HCT116 (cell line): ENCODE data around the gene GRIK4. TPM values are rescaled to one million over a fixed set of nuclear protein-coding genes. Genes with fewer than 3 reads are reported as not detected.

Experiments used
- ATAC-seq: fragments of 200-7000 bp; cut with Tn5 transposase; 2 replicates; pipeline ENCODE4 v1.9.1; 2020; ENCODE audit warnings: mild to moderate bottlenecking, moderate library complexity
- BruUV-seq: library from RNA; stranded (reverse); fragments of 400-500 nt; replicated peaks from 2 replicates; lab custom pipeline; 2021; lab: Mats Ljungman, UMichigan
- CTCF ChIA-PET: fragments of 300-600 bp; sonication (Branson Sonifier 250); formaldehyde crosslinking; loops from one replicate; lab custom pipeline; 2021; ENCODE audit warnings: antibody characterized with exemption; lab: Charles Lee
- POLR2A ChIA-PET: fragments of 300-600, 350-600 bp; sonication (Branson Sonifier 250); formaldehyde crosslinking; loops from one replicate; lab custom pipeline; 2021; ENCODE audit warnings: antibody characterized with exemption; lab: Charles Lee
- RAD21 ChIA-PET, 2 experiments: fragments of 300-600 bp; sonication (Branson Sonifier 250); formaldehyde crosslinking; loops; one replicate each; lab custom pipeline; 2023; ENCODE audit warnings: low total read pairs in 2 of 2; ENCODE audit not compliant: uncharacterized antibody in 2 of 2, unreplicated experiment in 2 of 2, low non-redundant PET in 1 of 2; lab: Charles Lee
- DNase-seq: peaks from one replicate; pipeline ENCODE4 v3.0.0-alpha.2; 2010; ENCODE audit warnings: low read depth, low spot score
- H2AFZ ChIP-seq: fragments of 200-600 bp; shearing (Covaris generic), sonication (generic); 2 replicates; pipeline ENCODE4 v1.6.1; 2017; ENCODE audit warnings: low read depth, mixed run types, mixed read lengths, antibody characterized with exemption, low read length; ENCODE audit not compliant: poor library complexity, severe bottlenecking
- H3K27ac ChIP-seq: 2 replicates; pipeline ENCODE4 v1.5.1; 2012; ENCODE audit warnings: low read depth, low read length
- H3K27me3 ChIP-seq: fragments of 200-600 bp; sonication (generic); 2 replicates; pipeline ENCODE4 v1.6.1; 2016; ENCODE audit warnings: mixed run types, low read length, mixed read lengths; ENCODE audit not compliant: insufficient read depth
- H3K36me3 ChIP-seq, 2 experiments: fragments of 200-500 bp in 1 of 2; fragments of 200-600 bp in 1 of 2; sonication (Bioruptor generic) in 1 of 2; sonication (generic) in 1 of 2; 2 replicates each; pipeline versions ENCODE4 v1.5.1 to v1.6.1; 2014 to 2016; ENCODE audit warnings: low read length in 2 of 2, inconsistent platforms in 1 of 2, mixed read lengths in 1 of 2, mixed run types in 1 of 2; ENCODE audit not compliant: insufficient read depth in 2 of 2, control insufficient read depth in 1 of 2
- H3K4me1 ChIP-seq, 2 experiments: fragments of 200-600 bp in 1 of 2; sonication (generic) in 1 of 2; 2 replicates each; pipeline versions ENCODE4 v1.5.1 to v1.6.1; 2012 to 2017; ENCODE audit warnings: low read length in 2 of 2, inconsistent platforms in 1 of 2, mild to moderate bottlenecking in 1 of 2, mixed read lengths in 1 of 2, mixed run types in 1 of 2, moderate library complexity in 1 of 2; ENCODE audit not compliant: insufficient read depth in 2 of 2, control insufficient read depth in 1 of 2
- H3K4me2 ChIP-seq: fragments of 200-600 bp; sonication (generic); 2 replicates; pipeline ENCODE4 v1.6.1; 2017; ENCODE audit warnings: mixed run types, low read length, mixed read lengths
- H3K4me3 ChIP-seq, 2 experiments: fragments of 200-600 bp in 1 of 2; sonication (generic) in 1 of 2; replicated peaks in 1 of 2; 2 replicates each; pipeline ENCODE4 v1.5.1; 2011 to 2016; ENCODE audit warnings: low read length in 2 of 2, control low read depth in 1 of 2, low read depth in 1 of 2, mild to moderate bottlenecking in 1 of 2, mixed read lengths in 1 of 2, mixed run types in 1 of 2
- H3K79me2 ChIP-seq: fragments of 200-600 bp; sonication (generic); 2 replicates; pipeline ENCODE4 v1.6.1; 2017; ENCODE audit warnings: mild to moderate bottlenecking, mixed run types, low read length, moderate library complexity, mixed read lengths; ENCODE audit not compliant: insufficient read depth
- H3K9ac ChIP-seq: fragments of 200-600 bp; sonication (generic); 2 replicates; pipeline ENCODE4 v1.6.1; 2016; ENCODE audit warnings: low read length, mixed read lengths
- H3K9me2 ChIP-seq: fragments of 200-600 bp; sonication (generic), shearing (Covaris generic); 2 replicates; pipeline ENCODE4 v1.6.1; 2017; ENCODE audit warnings: mixed run types, mild to moderate bottlenecking, moderate library complexity; ENCODE audit not compliant: insufficient read depth
- H3K9me3 ChIP-seq, 2 experiments: fragments of 200-500 bp in 1 of 2; fragments of 200-600 bp in 1 of 2; sonication (Bioruptor generic) in 1 of 2; sonication (generic) in 1 of 2; 2 replicates each; pipeline ENCODE4 v1.6.1; 2014 to 2017; ENCODE audit warnings: low read length in 2 of 2, mixed read lengths in 2 of 2, inconsistent platforms in 1 of 2, low read depth in 1 of 2, mild to moderate bottlenecking in 1 of 2, mixed run types in 1 of 2, moderate library complexity in 1 of 2; ENCODE audit not compliant: control insufficient read depth in 1 of 2, insufficient read depth in 1 of 2
- H4K20me1 ChIP-seq: fragments of 200-600 bp; sonication (generic), shearing (Covaris generic); 2 replicates; pipeline ENCODE4 v1.6.1; 2017; ENCODE audit warnings: mixed run types, mild to moderate bottlenecking, moderate library complexity; ENCODE audit not compliant: insufficient read depth
- CEBPB ChIP-seq: IDR thresholded peaks from 2 replicates; pipeline ENCODE4 v1.6.1; 2012; ENCODE audit warnings: low read depth
- CTCF ChIP-seq, 3 experiments: fragments of 200-600 bp in 1 of 3; sonication (generic) in 1 of 3; IDR thresholded peaks in 2 of 3; conservative IDR thresholded peaks in 1 of 3; 2 replicates each; pipeline ENCODE4 v1.5.1; 2012 to 2017; ENCODE audit warnings: low read depth in 2 of 3, low read length in 2 of 3, antibody characterized with exemption in 1 of 3, borderline replicate concordance in 1 of 3, control low read depth in 1 of 3, mild to moderate bottlenecking in 1 of 3, mixed read lengths in 1 of 3, mixed run types in 1 of 3, moderate library complexity in 1 of 3; ENCODE audit not compliant: insufficient read depth in 1 of 3
- POLR2A ChIP-seq: IDR thresholded peaks from 2 replicates; pipeline ENCODE4 v1.7.0; 2011; ENCODE audit warnings: borderline replicate concordance; ENCODE audit not compliant: insufficient read depth, insufficient read length; ENCODE audit errors: extremely low read depth
- RAD21 ChIP-seq: IDR thresholded peaks from 2 replicates; pipeline ENCODE4 v1.6.1; 2012; ENCODE audit warnings: low read depth, mild to moderate bottlenecking
- REST ChIP-seq: IDR thresholded peaks from 2 replicates; pipeline ENCODE4 v1.6.1; 2012; ENCODE audit warnings: low read depth
- SIN3A ChIP-seq: IDR thresholded peaks from 2 replicates; pipeline ENCODE4 v1.6.1; 2012; ENCODE audit warnings: low read depth
- TCF7L2 ChIP-seq: IDR thresholded peaks from 2 replicates; pipeline ENCODE4 v1.7.0; 2011; ENCODE audit warnings: borderline replicate concordance, inconsistent platforms; ENCODE audit not compliant: insufficient read depth, insufficient read length; ENCODE audit errors: extremely low read depth
- ZBTB33 ChIP-seq: IDR thresholded peaks from 2 replicates; pipeline ENCODE4 v1.6.1; 2011; ENCODE audit warnings: mild to moderate bottlenecking, low read length, moderate library complexity; ENCODE audit not compliant: insufficient replicate concordance; ENCODE audit errors: extremely low read depth
- intact Hi-C: fragments of 100-400 bp; cut with micrococcal nuclease; formaldehyde crosslinking; loops from 2 replicates; pipeline ENCODE4 v1.10.0; 2022
- total RNA-seq: library from RNA; stranded (reverse); gene quantifications from one replicate; pipeline ENCODE4 v1.2.1, GENCODE V29; 2021; ENCODE audit not compliant: unreplicated experiment

Gene GRIK4
- total RNA-seq, 1 experiment from 2014 or later = 0.52 TPM

GRCh38 chr11:120739780-120740179, 228.2 kb downstream of the GRIK4 start:
- Histone ChIP-seq H4K20me1 (no peaks in the 10 kb centered on the region), H3K9me3 (no peaks in the 10 kb centered on the region), H3K4me3 (no peak overlapping the region), H3K4me1 (no peaks in the 10 kb centered on the region), H3K9ac (no peak overlapping the region), H3K36me3 (no peaks in the 10 kb centered on the region), H2AFZ (no peak overlapping the region), H3K9me2 (no peaks in the 10 kb centered on the region), H3K79me2 (no peaks in the 10 kb centered on the region), H3K4me2 (no peak overlapping the region), H3K27ac (no peak overlapping the region)
- ChIA-PET POLR2A (no interaction called here), CTCF (no interaction called here)
- no TSS peak for BruUV-seq
- no peak for DNase-seq
- TF ChIP-seq REST = no peak
- TF ChIP-seq CEBPB = no peak
- no peak for TF ChIP-seq ZBTB33
- no peak for TF ChIP-seq CTCF (IDR thresholded peaks at IDR 0.05 in 2 of 3, conservative IDR thresholded peaks at IDR 0.05 in 1 of 3; ENCODE audit: borderline replicate concordance in 1 of 3, insufficient read depth in 1 of 3, low read depth in 2 of 3, low read length in 2 of 3)
- TF ChIP-seq RAD21 = no peak
- no peak for TF ChIP-seq TCF7L2
- no peak for TF ChIP-seq POLR2A
- no peak for TF ChIP-seq SIN3A
- TF ChIP-seq, all 23 proteins: peak for 0
- intact Hi-C loops = no loop called here
- ATAC-seq = no peak
- no peaks in the 10 kb centered on the region; the same call in none of the 2 replicates for H3K27me3 ChIP-seq
- RAD21 ChIA-PET = no interaction called here
